ENCODE data around the gene ERP27. TPM values are rescaled to one million over a fixed set of nuclear protein-coding genes. Genes with fewer than 3 reads are reported as not detected.

Gene ERP27
- total and polyA plus RNA-seq, 2 experiments from 2014 or later, result 48.0 to 53.7 TPM

GRCh38 chr12:14930299-14930698, 8.0 kb downstream of the ERP27 start:
- no peak overlapping the region for H3K4me3 ChIP-seq
- no peak for DNase-seq (ENCODE audit: low spot score)
- no peaks in the 10 kb centered on the region for H3K9me3 ChIP-seq (ENCODE audit: low read depth)
- H3K4me1 ChIP-seq (ENCODE audit: insufficient read depth), result peaks cover 44% of the 10 kb centered on the region
- no peak overlapping the region for H2AFZ ChIP-seq
- H4K20me1 ChIP-seq (ENCODE audit: insufficient read depth, poor library complexity, severe bottlenecking), result no peaks in the 10 kb centered on the region
- H3K79me2 ChIP-seq, result peaks cover 3% of the 10 kb centered on the region
- H3K4me2 ChIP-seq, result peak overlapping the region; percentile 64
- H3K9me2 ChIP-seq (replicated peaks; ENCODE audit: insufficient read depth), result no peaks in the 10 kb centered on the region
- TF ChIP-seq CTCF (IDR thresholded peaks at IDR 0.05; ENCODE audit: poor library complexity), result peak; percentile 43
- TF ChIP-seq EZH2 (IDR thresholded peaks at IDR 0.05; ENCODE audit: borderline replicate concordance), result no peak
- no peaks in the 10 kb centered on the region for H3K36me3 ChIP-seq (replicated peaks; ENCODE audit: insufficient read depth, low read depth)
- H3K27me3 ChIP-seq, result no peaks in the 10 kb centered on the region
- H3K27ac ChIP-seq, result peak overlapping the region; percentile 39

GRCh38 chr12:14928931-14929330, 9.4 kb downstream of the ERP27 start:
- Histone ChIP-seq H3K36me3 (replicated peaks; ENCODE audit: insufficient read depth, low read depth) (no peaks in the 10 kb centered on the region), H3K27me3 (no peaks in the 10 kb centered on the region), H4K20me1 (ENCODE audit: insufficient read depth, poor library complexity, severe bottlenecking) (no peaks in the 10 kb centered on the region), H2AFZ (peak overlapping the region; percentile 41), H3K79me2 (peaks cover 3% of the 10 kb centered on the region), H3K4me3 (no peak overlapping the region), H3K27ac (peak overlapping the region; percentile 71), H3K4me2 (peak overlapping the region; percentile 64), H3K9me3 (ENCODE audit: low read depth) (no peaks in the 10 kb centered on the region), H3K9me2 (replicated peaks; ENCODE audit: insufficient read depth) (no peaks in the 10 kb centered on the region), H3K4me1 (ENCODE audit: insufficient read depth) (peaks cover 37% of the 10 kb centered on the region)
- 7% methylated on average over 4 of the region's 4 CpGs for WGBS (ENCODE audit: low lambda C conversion rate, missing lambda C conversion rate)
- peak; percentile 71 for DNase-seq (ENCODE audit: low spot score)
- TF ChIP-seq EZH2phosphoT487 (IDR thresholded peaks at IDR 0.05; ENCODE audit: low read depth, severe bottlenecking, unreplicated experiment) (no peak), CTCF (IDR thresholded peaks at IDR 0.05; ENCODE audit: poor library complexity) (no peak), EZH2 (IDR thresholded peaks at IDR 0.05; ENCODE audit: borderline replicate concordance) (no peak)

GRCh38 chr12:14927267-14927666, 11.1 kb downstream of the ERP27 start:
- Histone ChIP-seq H2AFZ (no peak overlapping the region), H3K79me2 (peaks cover 3% of the 10 kb centered on the region), H3K9me3 (ENCODE audit: low read depth) (no peaks in the 10 kb centered on the region), H3K36me3 (replicated peaks; ENCODE audit: insufficient read depth, low read depth) (no peaks in the 10 kb centered on the region), H3K9me2 (replicated peaks; ENCODE audit: insufficient read depth) (no peaks in the 10 kb centered on the region), H4K20me1 (ENCODE audit: insufficient read depth, poor library complexity, severe bottlenecking) (no peaks in the 10 kb centered on the region), H3K4me3 (no peak overlapping the region), H3K27ac (no peak overlapping the region), H3K4me1 (ENCODE audit: insufficient read depth) (peaks cover 37% of the 10 kb centered on the region), H3K27me3 (no peaks in the 10 kb centered on the region), H3K4me2 (no peak overlapping the region)
- DNase-seq (ENCODE audit: low spot score), result no peak
- WGBS (ENCODE audit: low lambda C conversion rate, missing lambda C conversion rate), result 83% methylated on average over 3 of the region's 3 CpGs
- TF ChIP-seq EZH2 (IDR thresholded peaks at IDR 0.05; ENCODE audit: borderline replicate concordance), result no peak
- TF ChIP-seq EZH2phosphoT487 (IDR thresholded peaks at IDR 0.05; ENCODE audit: low read depth, severe bottlenecking, unreplicated experiment), result no peak
- TF ChIP-seq CTCF (IDR thresholded peaks at IDR 0.05; ENCODE audit: poor library complexity), result no peak

GRCh38 chr12:14924541-14924940, 13.8 kb downstream of the ERP27 start:
- DNase-seq (ENCODE audit: low spot score), result no peak
- Histone ChIP-seq H4K20me1 (ENCODE audit: insufficient read depth, poor library complexity, severe bottlenecking) (no peaks in the 10 kb centered on the region), H3K27me3 (no peaks in the 10 kb centered on the region), H3K79me2 (peaks cover 3% of the 10 kb centered on the region), H3K36me3 (replicated peaks; ENCODE audit: insufficient read depth, low read depth) (no peaks in the 10 kb centered on the region), H3K4me1 (ENCODE audit: insufficient read depth) (peaks cover 14% of the 10 kb centered on the region), H2AFZ (no peak overlapping the region), H3K9me3 (ENCODE audit: low read depth) (no peaks in the 10 kb centered on the region), H3K9me2 (replicated peaks; ENCODE audit: insufficient read depth) (no peaks in the 10 kb centered on the region), H3K4me2 (no peak overlapping the region), H3K27ac (no peak overlapping the region), H3K4me3 (no peak overlapping the region)
- no peak for TF ChIP-seq EZH2 (IDR thresholded peaks at IDR 0.05; ENCODE audit: borderline replicate concordance)
- WGBS (ENCODE audit: low lambda C conversion rate, missing lambda C conversion rate), result 100% methylated on average over 3 of the region's 3 CpGs

Data from hepatocyte (in vitro differentiated cells).